ENCODE measurements around the gene P3H4. TPM values are rescaled to one million over a fixed set of nuclear protein-coding genes. Genes with fewer than 3 reads are reported as not detected.

P3H4 gene
- total RNA-seq, 1 donor from 2014 or later, result 9.2 TPM

DNA sequence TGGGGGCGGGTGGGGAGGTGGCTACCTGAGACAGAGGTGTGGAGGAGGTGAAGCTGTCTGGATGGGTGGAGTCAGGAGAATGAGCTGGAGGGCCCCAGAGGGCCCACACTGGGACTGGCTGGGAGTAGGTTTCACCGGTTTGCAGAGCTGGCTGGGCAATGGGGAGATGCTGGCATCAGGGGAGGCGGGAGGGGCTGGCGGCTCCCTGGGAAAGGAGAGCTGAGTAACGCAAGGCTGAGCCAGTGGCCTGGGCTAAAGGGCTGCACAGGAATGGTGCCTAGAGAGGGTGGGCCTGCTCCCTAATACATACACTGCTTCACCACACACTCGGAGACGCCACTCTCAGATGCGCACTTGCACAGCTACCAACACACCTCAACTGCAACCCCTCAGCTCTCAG is 12.4 kb downstream of the P3H4 start:
- Histone ChIP-seq H3K9me3 (no peaks in the 10 kb centered on the region), H3K4me3 (no peak overlapping the region), H3K27me3 (ENCODE audit: low read depth) (no peaks in the 10 kb centered on the region), H3K27ac (no peak overlapping the region), H3K36me3 (no peaks in the 10 kb centered on the region), H3K4me1 (peaks cover 10% of the 10 kb centered on the region)
- TF ChIP-seq, protein P1, sequence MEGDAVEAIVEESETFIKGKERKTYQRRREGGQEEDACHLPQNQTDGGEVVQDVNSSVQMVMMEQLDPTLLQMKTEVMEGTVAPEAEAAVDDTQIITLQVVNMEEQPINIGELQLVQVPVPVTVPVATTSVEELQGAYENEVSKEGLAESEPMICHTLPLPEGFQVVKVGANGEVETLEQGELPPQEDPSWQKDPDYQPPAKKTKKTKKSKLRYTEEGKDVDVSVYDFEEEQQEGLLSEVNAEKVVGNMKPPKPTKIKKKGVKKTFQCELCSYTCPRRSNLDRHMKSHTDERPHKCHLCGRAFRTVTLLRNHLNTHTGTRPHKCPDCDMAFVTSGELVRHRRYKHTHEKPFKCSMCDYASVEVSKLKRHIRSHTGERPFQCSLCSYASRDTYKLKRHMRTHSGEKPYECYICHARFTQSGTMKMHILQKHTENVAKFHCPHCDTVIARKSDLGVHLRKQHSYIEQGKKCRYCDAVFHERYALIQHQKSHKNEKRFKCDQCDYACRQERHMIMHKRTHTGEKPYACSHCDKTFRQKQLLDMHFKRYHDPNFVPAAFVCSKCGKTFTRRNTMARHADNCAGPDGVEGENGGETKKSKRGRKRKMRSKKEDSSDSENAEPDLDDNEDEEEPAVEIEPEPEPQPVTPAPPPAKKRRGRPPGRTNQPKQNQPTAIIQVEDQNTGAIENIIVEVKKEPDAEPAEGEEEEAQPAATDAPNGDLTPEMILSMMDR (IDR thresholded peaks at IDR 0.05), result no peak
- no peak for ATAC-seq
- no peak for DNase-seq
- intact Hi-C loops (cut with DNase I), result loop anchor here (10.0 kb wide), 1 partner anchor 65 kb away; the partner anchor contains the start of gene HAP1

DNA sequence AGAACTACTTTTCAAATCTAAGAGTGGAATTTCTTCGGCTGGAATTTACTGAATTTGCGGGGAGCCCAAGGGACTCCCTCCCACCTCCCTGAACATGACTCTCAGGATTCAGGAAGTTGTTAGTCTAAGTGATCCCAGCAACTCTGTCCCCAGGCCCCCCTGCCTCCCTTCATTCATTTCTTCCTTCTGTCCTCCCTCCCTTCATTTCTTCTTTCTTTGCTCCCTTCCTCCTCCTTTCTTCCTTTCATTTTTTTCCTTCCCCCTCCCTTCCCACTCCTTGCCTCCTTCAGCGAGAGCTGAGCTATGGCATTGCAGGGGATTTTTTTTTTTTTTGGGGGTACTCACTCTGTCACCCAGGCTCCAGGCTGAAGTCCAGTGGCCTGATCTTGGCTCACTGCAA is 14.4 kb downstream of the P3H4 start:
- no peak for ATAC-seq
- Histone ChIP-seq H3K27me3 (ENCODE audit: low read depth) (no peaks in the 10 kb centered on the region), H3K4me3 (no peak overlapping the region), H3K27ac (no peak overlapping the region), H3K9me3 (no peaks in the 10 kb centered on the region), H3K36me3 (no peaks in the 10 kb centered on the region), H3K4me1 (peaks cover 26% of the 10 kb centered on the region)
- no peak for DNase-seq
- intact Hi-C loops (cut with DNase I), result loop anchor here (10.0 kb wide), 1 partner anchor 63 kb away; the partner anchor contains the start of gene HAP1
- TF ChIP-seq, protein P1 (IDR thresholded peaks at IDR 0.05), result no peak

DNA sequence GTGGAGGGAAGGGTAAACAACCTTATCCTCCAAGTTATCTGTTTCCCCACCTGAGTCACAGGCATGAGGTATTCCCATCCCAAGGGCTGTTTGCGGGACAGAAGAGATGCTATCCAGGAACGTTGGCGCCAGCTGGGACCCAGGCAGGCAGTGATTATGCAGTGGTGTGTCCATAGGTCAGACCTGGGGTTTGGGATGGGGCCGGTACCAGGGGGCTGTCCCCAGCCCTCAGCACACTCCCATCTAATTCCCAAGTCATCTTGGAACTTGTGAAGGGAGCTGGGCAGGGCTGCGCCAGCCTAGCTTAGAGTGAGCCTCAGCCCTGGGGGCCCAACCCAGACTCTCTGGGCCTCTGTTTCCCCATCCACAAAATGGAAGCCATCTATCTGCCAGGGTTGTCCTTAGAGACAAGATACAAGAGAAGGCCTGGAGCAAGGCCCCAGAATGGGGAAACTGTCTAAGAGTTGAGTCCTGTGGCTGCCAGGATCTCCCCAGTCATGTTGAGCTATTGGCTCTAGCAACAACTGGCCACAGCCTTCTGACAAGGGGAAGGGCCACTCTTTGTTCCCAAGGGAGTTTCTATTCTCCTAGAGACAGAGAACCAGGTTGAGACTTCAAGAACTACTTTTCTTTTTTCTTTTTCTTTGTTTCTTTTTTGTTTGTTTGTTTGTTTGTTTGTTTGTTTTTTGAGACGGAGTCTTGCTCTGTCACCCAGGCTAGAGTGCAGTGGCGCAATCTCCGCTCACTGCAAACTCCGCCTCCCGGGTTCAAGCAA is 15.4 kb downstream of the P3H4 start:
- DNase-seq (no peak), ATAC-seq (no peak)
- intact Hi-C loops (cut with DNase I), result loop anchor here (10.0 kb wide), 1 partner anchor 62 kb away; the partner anchor contains the start of gene HAP1
- Histone ChIP-seq H3K36me3 (no peaks in the 10 kb centered on the region), H3K4me3 (no peak overlapping the region), H3K4me1 (peaks cover 31% of the 10 kb centered on the region), H3K27me3 (ENCODE audit: low read depth) (no peaks in the 10 kb centered on the region), H3K27ac (no peak overlapping the region), H3K9me3 (no peaks in the 10 kb centered on the region)
- TF ChIP-seq, protein P1 (IDR thresholded peaks at IDR 0.05), result no peak

DNA sequence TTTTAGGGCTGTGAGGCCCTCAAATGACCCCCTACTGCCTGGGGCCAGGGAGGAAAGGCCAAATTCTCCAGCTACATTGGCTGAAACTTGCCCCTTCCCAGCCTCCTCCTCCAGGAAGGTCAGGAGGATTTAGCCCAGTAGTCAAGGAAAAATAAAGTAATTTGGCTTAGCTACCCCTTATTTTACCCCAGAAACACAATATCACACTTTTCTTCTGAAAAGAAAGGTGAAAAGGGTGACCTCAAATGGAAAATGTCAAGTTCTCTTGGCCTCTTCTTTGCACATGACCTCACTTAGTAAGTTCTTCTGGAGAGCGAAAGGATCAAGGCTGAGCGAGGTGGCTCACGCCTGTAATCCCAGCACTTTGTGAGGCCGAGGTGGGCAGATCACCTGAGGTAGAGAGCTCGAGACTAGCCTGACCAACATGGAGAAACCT is 17.2 kb downstream of the P3H4 start:
- H3K4me3 ChIP-seq, result no peak overlapping the region
- no peak overlapping the region for H3K27ac ChIP-seq
- H3K36me3 ChIP-seq, result no peaks in the 10 kb centered on the region
- H3K9me3 ChIP-seq, result no peaks in the 10 kb centered on the region
- intact Hi-C loops (cut with DNase I), result loop anchor here (10.0 kb wide), 1 partner anchor 60 kb away; the partner anchor contains the start of gene HAP1
- peaks cover 24% of the 10 kb centered on the region for H3K4me1 ChIP-seq
- DNase-seq (no peak), ATAC-seq (no peak)
- no peaks in the 10 kb centered on the region for H3K27me3 ChIP-seq (ENCODE audit: low read depth)
- TF ChIP-seq, protein P1 (IDR thresholded peaks at IDR 0.05), result no peak

DNA sequence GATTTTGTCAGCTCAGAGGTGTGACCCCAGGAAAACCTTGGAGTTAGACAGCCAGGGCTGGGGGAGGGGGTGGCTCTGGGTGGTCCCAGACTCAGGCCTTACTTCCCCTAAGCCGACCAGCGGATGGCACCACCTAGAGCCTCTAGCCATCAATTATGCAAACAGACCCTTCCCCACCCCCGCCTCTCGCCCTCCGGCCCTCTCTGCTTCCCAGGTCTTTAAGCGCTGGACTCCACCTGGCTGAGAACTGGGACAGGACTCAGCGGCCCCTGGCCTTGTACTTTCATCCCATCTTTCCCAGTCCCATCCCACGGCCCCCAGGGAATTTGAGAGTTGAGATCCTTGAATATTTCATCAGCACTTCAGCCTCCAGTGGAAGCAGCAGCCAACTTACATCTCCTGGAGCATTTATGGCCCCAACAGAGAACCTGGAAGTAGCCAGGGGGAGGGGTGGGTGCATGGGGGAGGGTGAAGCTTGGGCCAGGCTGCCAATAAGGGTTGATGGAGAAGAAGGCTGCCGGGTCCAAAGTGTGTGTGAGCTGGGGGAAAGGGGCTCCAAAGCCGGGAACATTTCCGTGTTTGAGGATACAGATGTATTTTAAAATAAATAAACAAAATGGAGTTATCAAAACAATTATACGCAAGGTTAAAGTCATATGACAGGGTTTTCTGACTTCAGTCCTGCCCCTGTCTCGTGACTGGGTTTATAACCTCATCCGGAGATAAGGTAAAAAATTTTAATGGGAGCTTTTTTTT is 17.8 kb downstream of the P3H4 start:
- H3K4me1 ChIP-seq, result peaks cover 25% of the 10 kb centered on the region
- H3K36me3 ChIP-seq, result no peaks in the 10 kb centered on the region
- H3K27ac ChIP-seq, result peak overlapping the region; percentile 72
- TF ChIP-seq, protein P1 (IDR thresholded peaks at IDR 0.05), result no peak
- intact Hi-C loops (cut with DNase I), result loop anchor here (10.0 kb wide), 1 partner anchor 59 kb away; the partner anchor contains the start of gene HAP1
- no peaks in the 10 kb centered on the region for H3K27me3 ChIP-seq (ENCODE audit: low read depth)
- DNase-seq (no peak), ATAC-seq (no peak)
- no peaks in the 10 kb centered on the region for H3K9me3 ChIP-seq
- no peak overlapping the region for H3K4me3 ChIP-seq

All from lower lobe of right lung (tissue), 2 donors.